GM23338 (cell line): ENCODE data around the gene ZGPAT.

ENCODE experiments used
- CREB1 ChIP-seq: fragments of 250-450 bp; sonication (Bioruptor Pico); IDR thresholded peaks from 2 replicates; pipeline ENCODE4 v1.5.0; 2020; ENCODE audit warnings: low read depth, mild to moderate bottlenecking, moderate library complexity
- EZH2 ChIP-seq: fragments of 200-600 bp; sonication (generic); IDR thresholded peaks from one replicate; pipeline ENCODE4 v1.8.0; 2017; ENCODE audit warnings: antibody characterized with exemption, mild to moderate bottlenecking, low read depth; ENCODE audit not compliant: unreplicated experiment
- EZH2phosphoT487 ChIP-seq: fragments of 200-600 bp; sonication (generic); IDR thresholded peaks from one replicate; pipeline ENCODE4 v1.8.1; 2018; ENCODE audit warnings: antibody characterized with exemption; ENCODE audit not compliant: unreplicated experiment
- JUNB ChIP-seq: IDR thresholded peaks from one replicate; pipeline ENCODE4 v1.6.1; 2016; ENCODE audit warnings: antibody characterized with exemption; ENCODE audit not compliant: unreplicated experiment
- POLR2AphosphoS5 ChIP-seq: IDR thresholded peaks from 2 replicates; pipeline ENCODE4 v1.6.1; 2016; ENCODE audit warnings: antibody characterized with exemption, low read depth
- STAT1 ChIP-seq: IDR thresholded peaks from one replicate; pipeline ENCODE4 v1.6.1; 2016; ENCODE audit warnings: antibody characterized with exemption; ENCODE audit not compliant: unreplicated experiment
- ZNF114 ChIP-seq: fragments of 250-450 bp; sonication (Bioruptor Pico); IDR thresholded peaks from 2 replicates; pipeline ENCODE4 v1.5.0; 2020; ENCODE audit warnings: mild to moderate bottlenecking, moderate library complexity
- ZNF331 ChIP-seq: fragments of 250-450 bp; sonication (Bioruptor Pico); IDR thresholded peaks from 2 replicates; pipeline ENCODE4 v1.5.0; 2020; ENCODE audit warnings: low read depth, mild to moderate bottlenecking, moderate library complexity
- TF ChIP-seq, protein P1 (sequence below), 2 experiments: fragments of 200-600 bp in 1 of 2; sonication (generic) in 1 of 2; conservative IDR thresholded peaks; 2 replicates each; pipeline versions ENCODE4 v1.5.1 to v1.6.1; 2016 to 2017; ENCODE audit warnings: antibody characterized with exemption in 2 of 2, low read depth in 2 of 2, mild to moderate bottlenecking in 2 of 2, moderate library complexity in 1 of 2
- TF ChIP-seq, protein P2 (sequence below): IDR thresholded peaks from one replicate; pipeline ENCODE4 v1.6.1; 2018; ENCODE audit warnings: antibody characterized with exemption; ENCODE audit not compliant: unreplicated experiment
- TF ChIP-seq, protein P3 (sequence below): IDR thresholded peaks from 2 replicates; pipeline ENCODE4 v1.6.1; 2016; ENCODE audit warnings: antibody characterized with exemption
- TF ChIP-seq, protein P4 (sequence below): fragments of 250-450 bp; sonication (Bioruptor Pico); IDR thresholded peaks from 2 replicates; pipeline ENCODE4 v1.5.0; 2020; ENCODE audit warnings: mild to moderate bottlenecking, moderate library complexity

DNA sequence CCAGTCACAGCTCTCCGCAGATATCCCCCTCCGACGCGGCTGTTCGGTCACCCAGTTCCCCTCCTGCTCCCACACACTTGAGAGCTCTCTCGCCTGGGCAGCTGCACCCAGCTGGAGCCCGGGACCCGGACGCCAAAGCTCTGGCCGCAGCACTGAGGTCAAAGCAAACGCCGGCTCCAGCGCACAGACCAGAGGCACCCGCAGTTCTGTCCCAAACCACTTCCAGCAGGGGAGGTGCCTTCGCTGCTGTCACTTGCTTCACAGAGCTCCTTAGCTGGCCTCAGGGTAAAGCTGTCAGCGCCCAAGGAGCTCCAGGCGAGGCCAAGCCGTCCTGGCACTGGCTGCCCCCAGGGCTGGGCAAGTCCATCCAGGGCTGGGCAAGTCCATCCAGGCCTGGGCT lies 59.6 kb downstream of the ZGPAT start:
- TF ChIP-seq EZH2, result no peak
- TF ChIP-seq, protein P1, sequence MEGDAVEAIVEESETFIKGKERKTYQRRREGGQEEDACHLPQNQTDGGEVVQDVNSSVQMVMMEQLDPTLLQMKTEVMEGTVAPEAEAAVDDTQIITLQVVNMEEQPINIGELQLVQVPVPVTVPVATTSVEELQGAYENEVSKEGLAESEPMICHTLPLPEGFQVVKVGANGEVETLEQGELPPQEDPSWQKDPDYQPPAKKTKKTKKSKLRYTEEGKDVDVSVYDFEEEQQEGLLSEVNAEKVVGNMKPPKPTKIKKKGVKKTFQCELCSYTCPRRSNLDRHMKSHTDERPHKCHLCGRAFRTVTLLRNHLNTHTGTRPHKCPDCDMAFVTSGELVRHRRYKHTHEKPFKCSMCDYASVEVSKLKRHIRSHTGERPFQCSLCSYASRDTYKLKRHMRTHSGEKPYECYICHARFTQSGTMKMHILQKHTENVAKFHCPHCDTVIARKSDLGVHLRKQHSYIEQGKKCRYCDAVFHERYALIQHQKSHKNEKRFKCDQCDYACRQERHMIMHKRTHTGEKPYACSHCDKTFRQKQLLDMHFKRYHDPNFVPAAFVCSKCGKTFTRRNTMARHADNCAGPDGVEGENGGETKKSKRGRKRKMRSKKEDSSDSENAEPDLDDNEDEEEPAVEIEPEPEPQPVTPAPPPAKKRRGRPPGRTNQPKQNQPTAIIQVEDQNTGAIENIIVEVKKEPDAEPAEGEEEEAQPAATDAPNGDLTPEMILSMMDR (conservative IDR thresholded peaks at IDR 0.05; ENCODE audit: low read depth in 2 of 2), result no peak
- no peak for TF ChIP-seq JUNB
- TF ChIP-seq POLR2AphosphoS5, result no peak
- TF ChIP-seq STAT1, result no peak
- TF ChIP-seq, protein P2, sequence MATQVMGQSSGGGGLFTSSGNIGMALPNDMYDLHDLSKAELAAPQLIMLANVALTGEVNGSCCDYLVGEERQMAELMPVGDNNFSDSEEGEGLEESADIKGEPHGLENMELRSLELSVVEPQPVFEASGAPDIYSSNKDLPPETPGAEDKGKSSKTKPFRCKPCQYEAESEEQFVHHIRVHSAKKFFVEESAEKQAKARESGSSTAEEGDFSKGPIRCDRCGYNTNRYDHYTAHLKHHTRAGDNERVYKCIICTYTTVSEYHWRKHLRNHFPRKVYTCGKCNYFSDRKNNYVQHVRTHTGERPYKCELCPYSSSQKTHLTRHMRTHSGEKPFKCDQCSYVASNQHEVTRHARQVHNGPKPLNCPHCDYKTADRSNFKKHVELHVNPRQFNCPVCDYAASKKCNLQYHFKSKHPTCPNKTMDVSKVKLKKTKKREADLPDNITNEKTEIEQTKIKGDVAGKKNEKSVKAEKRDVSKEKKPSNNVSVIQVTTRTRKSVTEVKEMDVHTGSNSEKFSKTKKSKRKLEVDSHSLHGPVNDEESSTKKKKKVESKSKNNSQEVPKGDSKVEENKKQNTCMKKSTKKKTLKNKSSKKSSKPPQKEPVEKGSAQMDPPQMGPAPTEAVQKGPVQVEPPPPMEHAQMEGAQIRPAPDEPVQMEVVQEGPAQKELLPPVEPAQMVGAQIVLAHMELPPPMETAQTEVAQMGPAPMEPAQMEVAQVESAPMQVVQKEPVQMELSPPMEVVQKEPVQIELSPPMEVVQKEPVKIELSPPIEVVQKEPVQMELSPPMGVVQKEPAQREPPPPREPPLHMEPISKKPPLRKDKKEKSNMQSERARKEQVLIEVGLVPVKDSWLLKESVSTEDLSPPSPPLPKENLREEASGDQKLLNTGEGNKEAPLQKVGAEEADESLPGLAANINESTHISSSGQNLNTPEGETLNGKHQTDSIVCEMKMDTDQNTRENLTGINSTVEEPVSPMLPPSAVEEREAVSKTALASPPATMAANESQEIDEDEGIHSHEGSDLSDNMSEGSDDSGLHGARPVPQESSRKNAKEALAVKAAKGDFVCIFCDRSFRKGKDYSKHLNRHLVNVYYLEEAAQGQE, result no peak
- TF ChIP-seq CREB1, result no peak
- TF ChIP-seq EZH2phosphoT487, result no peak
- TF ChIP-seq, protein P3, sequence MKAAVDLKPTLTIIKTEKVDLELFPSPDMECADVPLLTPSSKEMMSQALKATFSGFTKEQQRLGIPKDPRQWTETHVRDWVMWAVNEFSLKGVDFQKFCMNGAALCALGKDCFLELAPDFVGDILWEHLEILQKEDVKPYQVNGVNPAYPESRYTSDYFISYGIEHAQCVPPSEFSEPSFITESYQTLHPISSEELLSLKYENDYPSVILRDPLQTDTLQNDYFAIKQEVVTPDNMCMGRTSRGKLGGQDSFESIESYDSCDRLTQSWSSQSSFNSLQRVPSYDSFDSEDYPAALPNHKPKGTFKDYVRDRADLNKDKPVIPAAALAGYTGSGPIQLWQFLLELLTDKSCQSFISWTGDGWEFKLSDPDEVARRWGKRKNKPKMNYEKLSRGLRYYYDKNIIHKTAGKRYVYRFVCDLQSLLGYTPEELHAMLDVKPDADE, result no peak
- TF ChIP-seq, protein P4, sequence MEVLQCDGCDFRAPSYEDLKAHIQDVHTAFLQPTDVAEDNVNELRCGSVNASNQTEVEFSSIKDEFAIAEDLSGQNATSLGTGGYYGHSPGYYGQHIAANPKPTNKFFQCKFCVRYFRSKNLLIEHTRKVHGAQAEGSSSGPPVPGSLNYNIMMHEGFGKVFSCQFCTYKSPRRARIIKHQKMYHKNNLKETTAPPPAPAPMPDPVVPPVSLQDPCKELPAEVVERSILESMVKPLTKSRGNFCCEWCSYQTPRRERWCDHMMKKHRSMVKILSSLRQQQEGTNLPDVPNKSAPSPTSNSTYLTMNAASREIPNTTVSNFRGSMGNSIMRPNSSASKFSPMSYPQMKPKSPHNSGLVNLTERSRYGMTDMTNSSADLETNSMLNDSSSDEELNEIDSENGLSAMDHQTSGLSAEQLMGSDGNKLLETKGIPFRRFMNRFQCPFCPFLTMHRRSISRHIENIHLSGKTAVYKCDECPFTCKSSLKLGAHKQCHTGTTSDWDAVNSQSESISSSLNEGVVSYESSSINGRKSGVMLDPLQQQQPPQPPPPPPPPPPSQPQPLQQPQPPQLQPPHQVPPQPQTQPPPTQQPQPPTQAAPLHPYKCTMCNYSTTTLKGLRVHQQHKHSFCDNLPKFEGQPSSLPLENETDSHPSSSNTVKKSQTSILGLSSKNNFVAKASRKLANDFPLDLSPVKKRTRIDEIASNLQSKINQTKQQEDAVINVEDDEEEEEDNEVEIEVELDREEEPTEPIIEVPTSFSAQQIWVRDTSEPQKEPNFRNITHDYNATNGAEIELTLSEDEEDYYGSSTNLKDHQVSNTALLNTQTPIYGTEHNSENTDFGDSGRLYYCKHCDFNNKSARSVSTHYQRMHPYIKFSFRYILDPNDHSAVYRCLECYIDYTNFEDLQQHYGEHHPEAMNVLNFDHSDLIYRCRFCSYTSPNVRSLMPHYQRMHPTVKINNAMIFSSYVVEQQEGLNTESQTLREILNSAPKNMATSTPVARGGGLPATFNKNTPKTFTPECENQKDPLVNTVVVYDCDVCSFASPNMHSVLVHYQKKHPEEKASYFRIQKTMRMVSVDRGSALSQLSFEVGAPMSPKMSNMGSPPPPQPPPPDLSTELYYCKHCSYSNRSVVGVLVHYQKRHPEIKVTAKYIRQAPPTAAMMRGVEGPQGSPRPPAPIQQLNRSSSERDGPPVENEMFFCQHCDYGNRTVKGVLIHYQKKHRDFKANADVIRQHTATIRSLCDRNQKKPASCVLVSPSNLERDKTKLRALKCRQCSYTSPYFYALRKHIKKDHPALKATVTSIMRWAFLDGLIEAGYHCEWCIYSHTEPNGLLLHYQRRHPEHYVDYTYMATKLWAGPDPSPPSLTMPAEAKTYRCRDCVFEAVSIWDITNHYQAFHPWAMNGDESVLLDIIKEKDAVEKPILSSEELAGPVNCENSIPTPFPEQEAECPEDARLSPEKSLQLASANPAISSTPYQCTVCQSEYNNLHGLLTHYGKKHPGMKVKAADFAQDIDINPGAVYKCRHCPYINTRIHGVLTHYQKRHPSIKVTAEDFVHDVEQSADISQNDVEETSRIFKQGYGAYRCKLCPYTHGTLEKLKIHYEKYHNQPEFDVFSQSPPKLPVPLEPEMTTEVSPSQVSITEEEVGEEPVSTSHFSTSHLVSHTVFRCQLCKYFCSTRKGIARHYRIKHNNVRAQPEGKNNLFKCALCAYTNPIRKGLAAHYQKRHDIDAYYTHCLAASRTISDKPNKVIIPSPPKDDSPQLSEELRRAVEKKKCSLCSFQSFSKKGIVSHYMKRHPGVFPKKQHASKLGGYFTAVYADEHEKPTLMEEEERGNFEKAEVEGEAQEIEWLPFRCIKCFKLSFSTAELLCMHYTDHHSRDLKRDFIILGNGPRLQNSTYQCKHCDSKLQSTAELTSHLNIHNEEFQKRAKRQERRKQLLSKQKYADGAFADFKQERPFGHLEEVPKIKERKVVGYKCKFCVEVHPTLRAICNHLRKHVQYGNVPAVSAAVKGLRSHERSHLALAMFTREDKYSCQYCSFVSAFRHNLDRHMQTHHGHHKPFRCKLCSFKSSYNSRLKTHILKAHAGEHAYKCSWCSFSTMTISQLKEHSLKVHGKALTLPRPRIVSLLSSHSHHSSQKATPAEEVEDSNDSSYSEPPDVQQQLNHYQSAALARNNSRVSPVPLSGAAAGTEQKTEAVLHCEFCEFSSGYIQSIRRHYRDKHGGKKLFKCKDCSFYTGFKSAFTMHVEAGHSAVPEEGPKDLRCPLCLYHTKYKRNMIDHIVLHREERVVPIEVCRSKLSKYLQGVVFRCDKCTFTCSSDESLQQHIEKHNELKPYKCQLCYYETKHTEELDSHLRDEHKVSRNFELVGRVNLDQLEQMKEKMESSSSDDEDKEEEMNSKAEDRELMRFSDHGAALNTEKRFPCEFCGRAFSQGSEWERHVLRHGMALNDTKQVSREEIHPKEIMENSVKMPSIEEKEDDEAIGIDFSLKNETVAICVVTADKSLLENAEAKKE (CRISPR knock-in tag), result no peak
- no peak for TF ChIP-seq ZNF331 (CRISPR knock-in tag)
- TF ChIP-seq ZNF114 (CRISPR knock-in tag), result no peak
